GM19035 (cell line): Measurements from ENCODE around the gene MAML2.

ENCODE experiments used
- ATAC-seq: cut with Tn5 transposase; IDR thresholded peaks from one replicate; pipeline ENCODE4 v1.9.1; 2021; ENCODE audit not compliant: unreplicated experiment

MAML2 gene

DNA sequence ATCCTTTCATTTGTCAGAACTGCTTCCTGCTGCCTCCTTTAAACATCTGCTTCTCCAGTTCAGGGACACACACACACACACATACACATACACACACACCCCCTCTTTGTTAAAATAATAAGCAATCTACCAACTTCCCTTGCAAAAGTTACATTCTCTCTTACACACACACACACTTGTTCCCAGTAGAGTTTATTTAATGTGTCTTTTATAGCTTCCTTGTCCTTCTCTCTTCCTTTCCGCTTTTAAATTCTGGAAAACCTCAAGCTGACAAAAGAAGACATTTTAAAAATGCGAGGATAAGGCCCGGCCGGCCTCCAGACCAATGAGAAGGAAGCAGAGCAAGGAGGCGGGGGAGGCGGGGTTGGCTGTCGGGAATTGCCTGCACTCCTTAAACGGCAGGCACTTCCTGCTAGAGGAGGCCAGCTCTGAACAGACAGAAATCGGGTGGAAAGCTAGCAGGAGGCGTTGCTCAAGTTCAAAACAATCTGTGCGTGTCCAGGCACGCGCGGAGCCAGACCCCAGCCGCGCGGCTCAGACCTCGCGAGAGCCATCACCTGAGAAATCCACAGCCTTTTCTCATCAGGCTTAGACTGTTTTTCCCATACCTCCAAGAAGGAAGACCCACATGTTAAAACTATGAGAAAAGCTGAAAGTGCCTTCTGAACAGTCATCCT, 99.9 kb downstream of the MAML2 start:
- ATAC-seq, result peak; percentile 96

DNA sequence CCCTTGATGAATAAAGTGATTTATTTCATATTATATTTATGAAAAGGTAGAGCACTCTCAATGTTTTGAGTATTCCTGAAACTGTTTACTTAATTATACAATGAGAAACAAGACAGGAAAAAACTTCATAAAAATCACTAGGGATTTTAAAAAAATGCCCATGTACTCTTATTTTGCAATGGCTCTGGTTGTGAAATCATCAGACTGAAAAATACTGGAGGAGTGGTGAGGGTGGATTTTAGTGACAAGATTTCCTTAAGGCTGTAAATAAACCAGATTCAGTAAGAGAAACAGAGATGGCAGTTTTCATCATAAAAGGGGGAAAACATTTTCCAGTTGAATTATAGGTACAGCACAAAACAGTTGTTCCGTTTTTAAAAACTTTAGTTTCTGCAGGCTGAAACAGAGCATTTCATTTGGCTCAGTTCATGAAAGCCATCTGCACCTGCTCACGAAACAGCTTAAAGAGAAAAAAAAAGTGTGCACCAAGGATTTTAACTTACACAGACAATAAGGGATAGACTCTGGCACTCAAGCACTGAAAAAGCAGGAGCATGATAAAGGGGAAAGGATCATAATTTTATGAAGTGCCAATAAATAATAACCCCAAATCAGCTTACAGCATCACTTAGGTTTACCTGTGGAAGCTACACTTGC, 100.7 kb downstream of the MAML2 start:
- no peak for ATAC-seq

DNA sequence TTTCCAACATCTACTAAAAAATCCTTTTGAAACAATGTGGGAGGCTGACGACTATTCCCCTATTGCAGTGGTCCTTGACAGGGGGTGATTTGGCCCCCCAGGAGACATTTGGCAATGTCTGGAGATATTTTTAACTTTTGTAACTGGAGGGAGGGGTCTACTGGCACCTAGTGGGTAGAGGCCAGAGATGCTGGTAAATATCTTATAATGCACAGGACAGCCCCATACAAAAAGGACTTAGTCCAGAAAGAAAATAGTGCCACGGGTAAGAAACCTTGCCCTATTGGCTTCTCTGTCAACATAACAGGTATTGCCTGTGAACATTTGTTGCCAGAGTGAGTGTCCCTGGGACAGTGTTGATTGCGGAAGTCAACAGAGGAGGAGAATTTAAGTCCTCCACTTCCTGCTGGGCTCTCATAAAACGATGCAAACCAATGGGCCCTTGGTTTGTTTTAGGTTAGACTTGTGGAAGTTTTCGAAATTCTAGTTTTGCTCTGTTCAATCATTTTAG, 101.6 kb downstream of the MAML2 start:
- ATAC-seq, result no peak

DNA sequence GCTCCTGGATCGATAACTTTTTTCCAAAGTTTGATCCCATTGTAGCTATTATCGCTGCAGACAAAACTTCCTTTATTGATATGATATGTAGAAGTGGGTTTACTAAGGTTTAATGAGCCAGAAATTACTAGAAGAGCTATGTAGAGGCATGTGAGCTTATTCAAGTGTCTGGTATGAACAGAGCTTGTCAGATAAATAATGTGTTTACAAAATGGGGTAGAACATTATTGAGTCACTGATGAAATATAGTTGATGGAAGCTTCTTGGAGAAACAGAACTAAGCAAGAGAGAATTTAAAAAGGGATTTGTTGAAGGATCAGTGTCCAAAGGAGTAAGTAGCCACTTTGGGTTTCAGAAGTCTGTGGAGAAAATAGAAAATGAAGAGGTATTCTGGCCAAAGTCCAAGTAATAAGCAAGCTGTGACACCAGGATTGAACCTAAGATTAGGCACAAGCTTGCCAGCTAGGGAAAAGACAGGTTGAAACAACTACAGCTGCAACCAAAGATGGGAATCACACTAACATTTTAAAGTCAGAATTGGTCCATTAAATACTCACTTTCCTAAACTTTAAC, 104.3 kb downstream of the MAML2 start:
- no peak for ATAC-seq

DNA sequence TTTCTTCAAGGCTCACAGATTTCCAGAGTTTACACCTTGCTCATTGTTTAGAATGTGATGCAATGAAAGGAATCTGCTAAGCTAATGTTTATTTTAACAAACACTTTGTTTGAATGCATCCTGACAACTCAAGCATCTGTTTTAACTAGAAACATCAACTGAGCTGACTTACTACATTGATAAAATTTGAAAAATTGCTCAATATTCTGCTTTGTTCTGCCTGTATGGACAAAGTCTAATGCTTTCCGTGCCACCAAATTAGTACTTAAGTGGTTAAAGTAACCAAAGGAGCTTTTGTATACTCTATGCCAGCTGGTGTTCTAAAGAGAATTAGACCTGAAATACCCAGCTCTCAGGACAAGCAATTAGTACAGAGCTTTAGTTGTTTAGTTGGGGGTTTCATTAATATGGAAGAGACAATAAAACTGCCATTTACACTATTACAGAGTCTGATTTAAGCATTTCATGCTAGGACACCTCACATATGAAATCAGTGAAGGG, 105.2 kb downstream of the MAML2 start:
- ATAC-seq, result no peak

DNA sequence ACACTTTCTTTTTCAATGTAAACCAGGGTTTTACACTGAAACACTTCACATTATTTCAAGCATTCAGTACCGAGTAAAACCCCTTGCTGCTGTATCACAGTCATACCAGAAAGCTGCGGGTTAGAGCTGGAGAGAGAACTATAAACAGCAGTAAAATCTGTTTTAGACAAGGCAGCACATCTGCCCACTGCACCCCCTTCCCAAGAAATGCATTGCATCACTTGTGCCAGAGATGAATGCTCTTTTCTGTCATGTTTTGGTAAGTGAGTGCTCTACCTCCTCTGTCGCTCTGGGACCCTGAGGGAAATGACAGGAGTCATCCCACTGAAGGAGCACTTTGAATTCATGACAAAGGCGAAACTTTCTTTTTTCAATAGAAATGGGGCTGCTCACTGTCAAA, 107.2 kb downstream of the MAML2 start:
- peak; percentile 96 for ATAC-seq

DNA sequence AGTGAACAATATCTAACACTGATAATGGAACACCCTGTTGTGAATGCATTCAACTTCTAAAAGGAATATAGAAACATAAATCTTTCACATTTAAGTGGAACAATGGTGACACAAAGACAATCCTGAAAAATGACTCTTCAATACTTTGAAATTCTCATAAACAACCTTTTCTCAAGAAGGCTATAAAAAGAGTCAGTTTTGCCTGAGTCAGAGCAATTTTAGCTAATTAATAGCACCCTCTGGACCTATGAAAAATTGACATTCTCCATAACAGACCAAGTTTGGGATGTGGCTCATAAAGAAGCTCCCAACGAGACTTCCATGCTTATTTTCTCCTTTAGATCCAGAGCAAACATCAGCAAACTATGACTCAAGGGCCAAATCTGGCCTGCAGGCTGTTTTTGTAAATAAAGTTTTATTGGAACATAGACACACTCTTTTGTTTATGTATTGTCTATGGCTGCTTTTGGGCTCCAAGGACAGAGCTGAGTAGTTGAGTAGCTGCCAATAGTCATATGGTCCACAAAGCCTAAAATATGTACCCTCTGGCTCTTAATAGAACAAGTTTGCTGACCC, 108.0 kb downstream of the MAML2 start:
- ATAC-seq, result no peak

DNA sequence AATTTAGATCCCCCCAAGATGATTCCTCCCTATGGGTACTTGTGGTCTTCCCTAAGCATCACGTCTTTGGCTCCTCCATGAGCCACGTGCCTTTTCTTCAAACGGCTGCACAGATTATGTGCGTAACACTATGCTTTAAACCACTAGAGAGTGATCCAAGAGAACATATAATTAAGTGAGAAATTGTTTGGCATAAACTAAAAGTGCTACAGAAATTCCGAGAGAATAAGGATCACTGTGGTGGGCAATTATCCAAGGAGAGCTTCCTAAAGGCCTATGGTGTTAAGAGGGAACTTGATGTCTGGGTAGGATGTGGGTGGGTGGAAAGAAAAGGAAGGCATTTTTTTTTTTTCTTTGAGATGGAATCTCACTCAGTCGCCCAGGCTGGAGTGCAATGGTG, 110.9 kb downstream of the MAML2 start:
- ATAC-seq, result no peak

DNA sequence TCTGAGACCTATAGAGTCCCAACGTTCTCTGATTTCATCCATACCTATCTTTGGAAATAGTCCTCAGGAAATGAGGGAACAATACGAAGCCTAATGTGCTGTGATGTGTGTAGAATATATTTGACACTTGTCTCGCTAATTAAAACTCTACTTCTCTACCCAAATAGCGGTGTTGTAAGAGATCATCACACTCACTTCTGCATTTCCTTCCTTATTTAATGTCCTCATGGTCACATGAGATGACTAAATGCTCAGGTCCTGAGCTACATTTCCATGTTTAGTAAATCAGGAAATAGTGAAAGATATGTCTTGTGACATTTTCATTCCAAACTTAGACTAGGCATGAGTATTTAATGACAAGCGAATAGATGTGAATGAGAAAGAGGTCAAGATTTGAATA, 112.3 kb downstream of the MAML2 start:
- ATAC-seq, result no peak

DNA sequence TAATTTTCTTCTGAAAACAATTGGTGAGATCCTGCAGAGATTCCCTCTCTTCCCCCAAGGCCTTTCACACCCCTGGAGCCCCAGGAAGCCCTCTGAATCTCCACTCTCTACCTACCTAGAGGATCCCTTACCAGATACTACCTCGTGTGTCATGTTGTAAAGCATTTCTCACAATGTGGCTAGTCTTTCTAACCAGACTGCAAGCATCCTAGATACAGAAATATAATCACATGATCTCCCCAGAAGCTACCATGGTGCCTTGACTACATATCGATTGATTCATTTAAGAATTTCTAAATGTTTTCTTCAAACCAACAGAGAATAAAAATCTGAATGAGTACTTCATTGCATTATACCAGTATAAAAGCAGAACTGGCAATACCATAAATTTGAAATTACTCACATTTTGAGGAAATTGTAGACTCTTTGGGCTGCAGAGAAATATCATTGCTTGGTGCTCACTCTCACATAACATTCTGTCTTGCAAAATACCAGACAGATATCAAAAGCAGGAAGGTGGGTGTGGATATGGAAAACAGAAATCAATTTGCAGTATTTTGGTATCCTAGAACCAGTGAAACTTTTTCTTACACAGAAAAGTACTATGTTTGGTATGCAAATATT, 113.5 kb downstream of the MAML2 start:
- no peak for ATAC-seq

DNA sequence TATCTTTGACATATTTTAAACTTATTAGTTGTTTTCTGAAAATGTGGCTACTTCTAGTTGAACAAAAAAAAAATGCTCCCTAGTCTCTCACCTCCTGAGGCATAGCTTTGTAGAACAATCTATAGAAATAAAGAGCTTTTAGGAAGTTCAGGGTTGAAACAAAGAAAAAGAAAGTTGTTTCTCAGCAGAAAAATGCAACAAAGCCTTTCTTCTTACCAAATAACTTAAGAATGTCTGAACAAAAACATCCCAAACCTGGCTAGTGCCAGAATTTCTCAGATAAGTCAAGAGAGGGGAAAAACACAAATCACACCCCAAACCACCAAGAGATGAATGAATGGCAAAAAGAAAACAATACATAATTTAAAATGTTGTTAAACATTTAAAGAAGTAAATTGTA, 114.1 kb downstream of the MAML2 start:
- ATAC-seq, result no peak

DNA sequence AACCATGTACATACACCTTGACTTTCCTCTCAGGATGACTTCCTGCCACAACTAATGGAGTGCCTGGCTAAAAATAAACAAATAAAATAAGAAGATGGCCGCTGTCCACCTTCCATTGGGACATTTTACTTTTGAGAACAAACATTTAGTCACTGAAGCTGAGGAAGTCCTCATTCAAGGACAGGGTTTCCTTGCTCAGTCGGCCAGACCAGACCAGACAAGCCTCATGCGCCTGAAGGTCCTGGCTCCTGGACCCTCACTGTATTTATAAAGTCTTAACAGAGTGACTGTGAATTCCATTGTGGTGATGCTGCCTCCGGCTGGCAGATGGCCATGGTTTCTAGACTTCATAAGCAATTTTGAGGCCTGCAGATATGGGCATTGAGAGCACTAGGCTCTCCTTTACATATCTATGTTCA, 114.5 kb downstream of the MAML2 start:
- no peak for ATAC-seq

DNA sequence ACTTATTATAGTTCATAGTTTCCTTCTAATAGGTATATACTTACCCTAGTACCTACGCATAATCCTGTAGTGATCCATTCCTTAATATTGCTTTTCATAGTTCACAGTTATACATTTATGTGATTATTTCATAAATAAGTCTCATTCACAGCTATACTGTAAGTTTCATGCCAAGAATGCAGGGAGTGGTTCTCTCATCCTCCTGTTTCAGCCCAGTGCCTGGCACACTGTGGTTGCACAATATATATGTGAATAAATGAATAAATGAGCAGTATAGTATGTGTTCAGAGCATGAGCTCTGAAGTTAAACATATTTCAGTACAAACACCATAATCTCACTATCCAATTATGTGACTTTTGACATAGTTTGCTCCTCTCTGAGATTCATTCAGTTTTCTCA, 115.8 kb downstream of the MAML2 start:
- no peak for ATAC-seq

DNA sequence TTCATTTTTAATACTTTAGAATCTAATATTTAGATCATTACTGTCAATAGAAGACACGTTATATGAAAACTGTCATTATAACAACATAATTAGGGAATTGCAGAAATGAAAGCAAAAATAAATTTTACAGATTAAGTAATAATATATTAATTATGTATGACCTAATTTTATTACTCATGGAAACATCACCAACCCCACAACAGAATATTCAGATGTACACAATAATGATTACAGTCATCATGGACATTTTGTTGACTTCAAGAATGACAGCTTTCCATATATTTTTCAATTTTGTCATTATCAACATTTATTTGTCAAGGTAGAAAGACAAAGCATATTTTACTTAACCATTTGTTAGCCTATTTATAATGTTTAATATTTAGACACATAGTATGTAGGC, 119.9 kb downstream of the MAML2 start:
- no peak for ATAC-seq

DNA sequence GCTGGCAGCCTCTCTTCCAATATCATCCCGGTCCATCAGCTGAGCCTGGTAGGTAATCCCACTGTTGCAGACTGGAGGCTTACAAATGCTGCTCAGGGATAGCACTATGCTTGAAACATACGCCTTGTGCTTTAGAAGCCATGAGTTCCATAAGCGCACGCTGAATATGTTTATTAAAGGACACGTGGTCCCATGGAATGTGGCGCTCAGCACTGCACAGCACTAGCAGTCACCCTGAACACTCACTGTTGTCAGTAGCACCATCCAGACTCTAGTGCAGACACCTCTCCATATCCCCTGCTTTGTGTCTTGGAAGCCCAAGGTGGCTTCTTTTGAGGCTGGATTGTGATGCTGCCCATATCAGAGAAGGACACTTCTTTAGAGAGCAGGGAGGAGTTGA, 120.9 kb downstream of the MAML2 start:
- no peak for ATAC-seq

DNA sequence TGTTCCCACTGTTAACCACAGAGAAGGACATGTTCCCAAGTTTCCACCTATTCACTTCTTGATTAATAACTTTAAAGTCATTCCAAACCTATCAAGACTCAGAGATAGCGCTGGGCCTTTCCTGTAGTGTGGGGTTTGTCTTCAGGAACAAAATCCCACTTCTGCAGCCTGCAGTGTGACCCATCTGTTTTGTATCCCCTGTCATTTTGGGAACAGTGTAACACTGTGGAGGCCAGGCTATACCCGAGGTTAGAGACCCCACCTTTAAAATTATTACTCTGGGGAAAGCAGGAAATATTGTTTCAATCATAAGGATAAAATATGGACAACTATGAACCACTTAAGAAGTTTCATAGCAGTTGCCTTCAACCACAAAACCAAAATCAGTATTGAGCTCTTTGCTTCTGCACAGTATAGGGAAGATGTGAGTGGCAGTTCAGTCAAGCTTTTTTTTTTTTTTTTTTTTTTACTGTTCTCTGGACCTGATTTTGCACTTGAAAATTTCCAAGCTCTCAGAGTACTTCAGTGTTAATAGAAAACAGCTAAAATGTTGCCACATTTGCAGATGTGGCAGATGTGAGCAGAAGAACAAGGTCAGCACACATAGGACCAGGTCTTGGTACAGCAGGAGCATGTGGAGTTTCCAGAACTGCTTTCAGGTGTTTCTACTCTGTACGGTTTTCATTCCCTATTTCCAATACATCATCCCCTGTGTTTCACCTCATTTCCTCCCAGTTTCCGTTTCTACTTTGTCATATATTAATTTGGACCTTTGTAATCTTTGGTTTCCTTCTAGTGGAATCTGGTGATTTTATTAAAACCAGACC, 121.5 kb downstream of the MAML2 start:
- ATAC-seq, result no peak

DNA sequence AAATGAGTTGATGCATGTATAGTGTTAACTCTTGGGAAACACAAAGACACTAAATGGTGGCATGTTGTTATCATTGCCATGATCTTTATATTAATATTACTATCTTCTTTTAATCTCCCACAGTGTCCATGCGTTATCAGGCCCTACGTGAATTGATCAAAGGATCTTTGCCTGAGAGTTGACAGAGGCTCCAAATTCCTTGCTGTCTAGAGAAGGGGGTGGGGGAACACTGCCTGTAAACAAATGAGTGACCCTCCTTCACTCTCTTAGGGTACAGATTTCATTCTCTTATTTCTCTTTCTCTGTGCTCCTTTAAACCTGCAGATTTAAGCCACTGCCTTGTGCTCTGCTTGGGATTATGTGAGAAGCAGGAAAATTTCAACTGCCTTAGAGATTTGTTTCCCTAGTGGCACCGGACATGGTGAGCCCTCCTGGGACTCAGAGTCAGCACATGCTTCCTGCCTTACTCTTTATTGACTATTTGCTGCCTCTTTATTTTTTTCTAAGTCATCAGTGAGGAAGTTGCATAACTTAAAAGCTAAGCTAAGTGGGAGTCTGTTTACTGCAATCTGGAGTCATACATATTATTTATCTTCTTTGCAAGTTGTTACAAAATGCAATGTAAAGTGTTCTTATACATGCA, 122.9 kb downstream of the MAML2 start:
- no peak for ATAC-seq

DNA sequence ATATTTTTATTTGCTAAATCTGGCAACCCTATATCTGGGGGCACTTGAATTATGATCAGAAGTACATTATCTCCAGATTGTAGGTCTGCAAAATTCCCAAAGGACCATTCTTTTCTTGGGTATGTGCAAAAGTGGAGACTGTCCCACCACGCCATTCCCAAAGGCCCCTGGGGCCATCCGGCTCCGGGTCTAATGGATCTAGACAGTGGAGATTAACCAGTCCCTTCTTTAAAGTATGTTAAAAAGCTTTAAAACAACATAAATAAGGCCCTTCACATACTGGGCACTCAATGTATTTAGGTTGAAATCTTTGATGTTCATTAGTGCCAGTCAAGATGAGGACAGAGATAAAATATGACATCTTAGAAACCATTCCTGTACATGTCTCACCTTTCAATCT, 124.1 kb downstream of the MAML2 start:
- no peak for ATAC-seq

DNA sequence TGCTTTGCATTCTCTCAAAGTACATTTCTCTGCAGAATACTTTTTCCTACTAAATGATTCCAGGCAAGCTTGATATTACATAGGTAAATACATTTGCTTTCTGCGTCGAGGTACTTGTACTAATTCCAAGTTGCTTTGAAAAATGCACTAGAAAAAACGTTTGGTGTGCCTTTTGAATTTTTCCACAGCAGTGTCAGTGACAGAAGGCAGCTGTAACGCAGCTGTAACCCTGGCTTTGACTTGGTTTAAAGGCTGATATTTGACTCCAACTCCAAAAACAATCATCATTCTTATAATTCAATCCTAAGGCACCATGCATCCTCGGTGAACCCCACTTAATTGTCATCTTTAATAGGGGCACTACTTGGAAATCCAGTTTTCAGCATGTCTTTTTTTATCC, 125.0 kb downstream of the MAML2 start:
- no peak for ATAC-seq

DNA sequence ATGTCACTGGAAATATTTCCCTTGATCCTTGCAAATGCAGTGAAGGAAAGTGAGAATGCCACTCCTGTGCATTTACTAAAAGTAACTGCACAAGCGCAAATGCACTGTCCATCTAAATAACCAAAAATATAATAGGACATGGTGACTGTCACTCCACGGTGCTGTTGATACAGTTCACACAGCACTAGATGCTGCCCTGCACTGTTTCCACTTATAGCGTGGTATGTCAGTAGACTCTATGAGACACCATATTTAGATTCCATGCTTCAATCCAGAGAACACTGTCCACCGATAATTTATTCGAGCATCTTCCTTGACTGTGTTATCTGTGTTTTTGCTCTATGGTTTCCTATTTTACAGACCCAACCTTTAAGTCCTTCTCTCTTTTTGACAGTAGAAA, 125.8 kb downstream of the MAML2 start:
- no peak for ATAC-seq
